ENCODE measurements around the gene BCKDHB.

Gene BCKDHB

GRCh38 chr6:80336911-80337310 lies 230.4 kb downstream of the BCKDHB start:
- no peak for TF ChIP-seq CTCF (IDR thresholded peaks at IDR 0.05)
- Histone ChIP-seq H3K4me3 (no peak overlapping the region), H3K36me3 (no peaks in the 10 kb centered on the region), H3K27ac (no peak overlapping the region), H3K27me3 (no peaks in the 10 kb centered on the region), H3K4me1 (no peaks in the 10 kb centered on the region), H3K9me3 (no peaks in the 10 kb centered on the region)
- DNase-seq, result no peak
- intact Hi-C loops (cut with DNase I; ENCODE audit: low total_unique reads), result no loop called here

- intact Hi-C loops (cut with DNase I; ENCODE audit: low total_unique reads), result no loop called here
- Histone ChIP-seq H3K9me3 (no peaks in the 10 kb centered on the region), H3K27me3 (no peaks in the 10 kb centered on the region), H3K4me1 (no peaks in the 10 kb centered on the region), H3K4me3 (no peak overlapping the region), H3K27ac (no peak overlapping the region), H3K36me3 (no peaks in the 10 kb centered on the region)
- no peak for DNase-seq
- peak; percentile 45 to 63 for TF ChIP-seq CTCF (IDR thresholded peaks at IDR 0.05)
Measured at GRCh38 chr6:80338201-80338836, 231.8 kb downstream of the BCKDHB start.

GRCh38 chr6:80339421-80339820 lies 232.9 kb downstream of the BCKDHB start:
- DNase-seq, result no peak
- TF ChIP-seq CTCF (IDR thresholded peaks at IDR 0.05), result no peak
- no peak overlapping the region for H3K27ac ChIP-seq
- no peaks in the 10 kb centered on the region for H3K4me1 ChIP-seq
- intact Hi-C loops (cut with DNase I; ENCODE audit: low total_unique reads), result no loop called here
- no peaks in the 10 kb centered on the region for H3K36me3 ChIP-seq
- no peak overlapping the region for H3K4me3 ChIP-seq
- no peaks in the 10 kb centered on the region for H3K27me3 ChIP-seq
- H3K9me3 ChIP-seq, result no peaks in the 10 kb centered on the region

GRCh38 chr6:80340280-80340679 lies 233.8 kb downstream of the BCKDHB start:
- TF ChIP-seq CTCF (IDR thresholded peaks at IDR 0.05), result no peak
- H3K4me1 ChIP-seq, result no peaks in the 10 kb centered on the region
- no peak overlapping the region for H3K4me3 ChIP-seq
- DNase-seq, result no peak
- H3K9me3 ChIP-seq, result no peaks in the 10 kb centered on the region
- intact Hi-C loops (cut with DNase I; ENCODE audit: low total_unique reads), result no loop called here
- H3K27ac ChIP-seq, result no peak overlapping the region
- no peaks in the 10 kb centered on the region for H3K27me3 ChIP-seq
- no peaks in the 10 kb centered on the region for H3K36me3 ChIP-seq

- Histone ChIP-seq H3K36me3 (no peaks in the 10 kb centered on the region), H3K27ac (no peak overlapping the region), H3K9me3 (no peaks in the 10 kb centered on the region), H3K4me3 (no peak overlapping the region), H3K4me1 (no peaks in the 10 kb centered on the region), H3K27me3 (no peaks in the 10 kb centered on the region)
- intact Hi-C loops (cut with DNase I; ENCODE audit: low total_unique reads), result no loop called here
- no peak for DNase-seq
- TF ChIP-seq CTCF (IDR thresholded peaks at IDR 0.05), result no peak
Measured at GRCh38 chr6:80340686-80341085, 234.2 kb downstream of the BCKDHB start.

- H3K27me3 ChIP-seq, result no peaks in the 10 kb centered on the region
- no peak for DNase-seq
- no peak overlapping the region for H3K27ac ChIP-seq
- no peak overlapping the region for H3K4me3 ChIP-seq
- H3K9me3 ChIP-seq, result no peaks in the 10 kb centered on the region
- intact Hi-C loops (cut with DNase I; ENCODE audit: low total_unique reads), result no loop called here
- H3K36me3 ChIP-seq, result no peaks in the 10 kb centered on the region
- H3K4me1 ChIP-seq, result peaks cover 0 to 2% (median under 1%) of the 10 kb centered on the region in 4 donors
- no peak for TF ChIP-seq CTCF (IDR thresholded peaks at IDR 0.05)
Measured at GRCh38 chr6:80341330-80341729, 234.9 kb downstream of the BCKDHB start.

Measured in tibial artery (tissue), 4 donors.